ENCODE measurements around the gene IL22RA1.

IL22RA1 gene

GRCh38 chr1:24155011-24155782, 12.3 kb upstream of the IL22RA1 start:
- no peak overlapping the region for H3K4me3 ChIP-seq (ENCODE audit: low read depth, low read length)
- TF ChIP-seq, protein P1, sequence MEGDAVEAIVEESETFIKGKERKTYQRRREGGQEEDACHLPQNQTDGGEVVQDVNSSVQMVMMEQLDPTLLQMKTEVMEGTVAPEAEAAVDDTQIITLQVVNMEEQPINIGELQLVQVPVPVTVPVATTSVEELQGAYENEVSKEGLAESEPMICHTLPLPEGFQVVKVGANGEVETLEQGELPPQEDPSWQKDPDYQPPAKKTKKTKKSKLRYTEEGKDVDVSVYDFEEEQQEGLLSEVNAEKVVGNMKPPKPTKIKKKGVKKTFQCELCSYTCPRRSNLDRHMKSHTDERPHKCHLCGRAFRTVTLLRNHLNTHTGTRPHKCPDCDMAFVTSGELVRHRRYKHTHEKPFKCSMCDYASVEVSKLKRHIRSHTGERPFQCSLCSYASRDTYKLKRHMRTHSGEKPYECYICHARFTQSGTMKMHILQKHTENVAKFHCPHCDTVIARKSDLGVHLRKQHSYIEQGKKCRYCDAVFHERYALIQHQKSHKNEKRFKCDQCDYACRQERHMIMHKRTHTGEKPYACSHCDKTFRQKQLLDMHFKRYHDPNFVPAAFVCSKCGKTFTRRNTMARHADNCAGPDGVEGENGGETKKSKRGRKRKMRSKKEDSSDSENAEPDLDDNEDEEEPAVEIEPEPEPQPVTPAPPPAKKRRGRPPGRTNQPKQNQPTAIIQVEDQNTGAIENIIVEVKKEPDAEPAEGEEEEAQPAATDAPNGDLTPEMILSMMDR (IDR thresholded peaks at IDR 0.05; ENCODE audit: low read depth, low read length): no peak

DNA sequence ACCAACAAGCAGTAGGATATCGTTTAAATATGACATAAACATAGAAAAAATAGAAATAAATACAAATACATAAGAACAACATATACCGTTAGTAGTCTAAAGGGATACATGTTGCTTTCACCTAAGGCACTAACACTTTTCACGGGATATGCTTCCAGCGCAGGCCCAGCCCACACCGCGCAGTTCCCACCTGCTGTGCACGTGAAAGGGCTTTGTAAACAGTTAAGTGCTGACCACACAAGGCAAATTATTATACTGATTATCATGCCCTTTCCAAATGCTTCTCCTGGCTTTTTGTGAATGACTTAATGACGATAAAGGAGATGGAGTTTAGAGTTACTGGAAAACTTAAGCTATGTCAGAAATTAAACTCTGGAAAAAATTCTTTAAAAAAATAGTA, 11.3 kb upstream of the IL22RA1 start:
- H3K4me3 ChIP-seq (ENCODE audit: low read depth, low read length): no peak overlapping the region
- TF ChIP-seq, protein P1 (IDR thresholded peaks at IDR 0.05; ENCODE audit: low read depth, low read length): no peak

DNA sequence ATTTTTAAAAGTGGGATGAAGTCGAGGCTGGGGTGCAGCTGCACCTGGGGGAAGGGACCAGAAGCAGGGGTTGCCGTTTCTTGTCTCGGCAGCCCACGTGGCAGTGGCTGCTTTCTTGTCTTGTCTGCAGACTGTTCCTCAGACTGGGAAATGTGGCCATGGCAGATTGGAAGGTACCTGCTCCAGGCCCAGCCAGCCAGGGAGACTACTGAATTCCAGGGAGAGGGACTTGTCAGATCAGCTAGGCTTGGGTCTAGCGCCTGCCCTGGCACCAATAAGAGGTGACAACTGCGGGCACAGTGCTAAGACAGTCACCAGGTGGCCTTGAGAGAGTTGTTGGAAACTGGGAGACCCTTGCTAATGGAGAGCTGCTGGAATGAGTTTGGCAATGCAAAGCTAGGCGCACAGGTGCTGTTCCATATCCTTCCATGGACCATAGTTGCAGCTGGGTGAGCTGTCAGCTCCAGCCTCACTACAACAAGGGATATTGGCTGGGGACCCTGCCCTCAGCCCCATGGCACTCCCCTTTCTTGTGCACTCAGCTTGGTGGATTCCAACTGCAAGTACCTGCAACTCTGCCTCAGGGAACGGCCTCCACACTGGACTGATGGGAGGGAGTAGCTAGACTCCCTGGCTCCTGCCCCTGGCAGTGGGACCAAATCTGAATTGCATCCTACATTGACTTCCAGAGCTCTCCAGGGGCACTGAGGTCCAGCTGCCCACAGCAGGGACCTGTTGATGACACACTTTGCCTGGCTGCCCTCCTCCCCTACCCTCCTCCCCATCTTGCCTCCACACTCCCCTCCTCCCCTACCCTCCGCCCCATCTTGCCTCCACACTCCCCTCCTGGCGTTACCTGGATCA, 9.9 kb upstream of the IL22RA1 start:
- H3K4me3 ChIP-seq (ENCODE audit: low read depth, low read length): no peak overlapping the region
- TF ChIP-seq, protein P1 (IDR thresholded peaks at IDR 0.05; ENCODE audit: low read depth, low read length): no peak

DNA sequence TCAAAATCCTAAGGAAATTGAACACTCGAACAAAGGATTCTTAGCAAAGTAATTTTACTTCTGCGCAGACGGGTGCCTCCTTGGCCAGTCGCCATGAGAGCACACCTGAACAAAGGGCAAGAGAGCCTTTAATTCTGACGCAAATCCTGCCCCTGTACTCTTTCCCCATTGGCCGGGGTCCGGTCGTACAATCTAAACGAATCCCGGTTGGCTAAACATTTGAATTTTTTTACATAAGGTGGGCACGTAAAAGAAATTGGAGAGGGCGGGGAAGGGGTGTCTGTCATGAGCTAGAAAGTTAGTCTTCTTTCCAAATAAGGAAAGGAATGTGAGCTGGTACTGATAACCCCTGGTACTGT, 8.2 kb upstream of the IL22RA1 start:
- H3K4me3 ChIP-seq (ENCODE audit: low read depth, low read length): no peak overlapping the region
- TF ChIP-seq, protein P1 (IDR thresholded peaks at IDR 0.05; ENCODE audit: low read depth, low read length): no peak

GRCh38 chr1:24150234-24151174, 7.6 kb upstream of the IL22RA1 start:
- no peak overlapping the region for H3K4me3 ChIP-seq (ENCODE audit: low read depth, low read length)
- TF ChIP-seq, protein P1 (IDR thresholded peaks at IDR 0.05; ENCODE audit: low read depth, low read length): peak; percentile 69

DNA sequence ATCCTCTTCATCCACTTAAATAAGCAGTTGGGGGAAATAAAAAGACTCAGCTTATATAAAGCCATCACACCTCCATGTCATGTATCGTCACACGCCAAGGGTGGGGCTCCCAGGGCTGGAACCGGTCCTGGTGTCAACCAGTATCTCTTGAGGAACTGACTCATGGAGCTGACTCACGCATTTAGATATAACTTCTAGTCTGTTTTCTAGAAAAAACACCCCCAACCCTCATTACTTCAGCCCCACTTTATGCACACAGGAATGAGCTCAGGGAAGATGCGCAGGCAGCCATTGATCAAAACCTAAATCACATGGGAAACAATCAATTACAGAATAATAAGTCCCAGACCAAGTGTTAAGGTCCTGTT, 6.9 kb upstream of the IL22RA1 start:
- H3K4me3 ChIP-seq (ENCODE audit: low read depth, low read length): no peak overlapping the region
- TF ChIP-seq, protein P1 (IDR thresholded peaks at IDR 0.05; ENCODE audit: low read depth, low read length): no peak
